HCT116 (cell line): ENCODE data around the gene CERCAM.

ENCODE experiments used
- RAD21 ChIP-seq: IDR thresholded peaks from 2 replicates; pipeline ENCODE4 v1.6.1; 2012; ENCODE audit warnings: low read depth, mild to moderate bottlenecking
- SRF ChIP-seq: IDR thresholded peaks from 2 replicates; pipeline ENCODE4 v1.6.1; 2012; ENCODE audit warnings: low read depth
- ZFX ChIP-seq: fragments of 450-650 bp; IDR thresholded peaks from 2 replicates; pipeline ENCODE4 v1.6.1; 2017
- TF ChIP-seq, protein P1 (sequence below), 3 experiments: fragments of 200-600 bp in 1 of 3; sonication (generic) in 1 of 3; IDR thresholded peaks in 2 of 3; conservative IDR thresholded peaks in 1 of 3; 2 replicates each; pipeline ENCODE4 v1.5.1; 2012 to 2017; ENCODE audit warnings: low read depth in 2 of 3, low read length in 2 of 3, antibody characterized with exemption in 1 of 3, borderline replicate concordance in 1 of 3, control low read depth in 1 of 3, mild to moderate bottlenecking in 1 of 3, mixed read lengths in 1 of 3, mixed run types in 1 of 3, moderate library complexity in 1 of 3; ENCODE audit not compliant: insufficient read depth in 1 of 3
- TF ChIP-seq, protein P2 (sequence below): IDR thresholded peaks from 2 replicates; pipeline ENCODE4 v1.6.1; 2012; ENCODE audit warnings: low read depth

DNA sequence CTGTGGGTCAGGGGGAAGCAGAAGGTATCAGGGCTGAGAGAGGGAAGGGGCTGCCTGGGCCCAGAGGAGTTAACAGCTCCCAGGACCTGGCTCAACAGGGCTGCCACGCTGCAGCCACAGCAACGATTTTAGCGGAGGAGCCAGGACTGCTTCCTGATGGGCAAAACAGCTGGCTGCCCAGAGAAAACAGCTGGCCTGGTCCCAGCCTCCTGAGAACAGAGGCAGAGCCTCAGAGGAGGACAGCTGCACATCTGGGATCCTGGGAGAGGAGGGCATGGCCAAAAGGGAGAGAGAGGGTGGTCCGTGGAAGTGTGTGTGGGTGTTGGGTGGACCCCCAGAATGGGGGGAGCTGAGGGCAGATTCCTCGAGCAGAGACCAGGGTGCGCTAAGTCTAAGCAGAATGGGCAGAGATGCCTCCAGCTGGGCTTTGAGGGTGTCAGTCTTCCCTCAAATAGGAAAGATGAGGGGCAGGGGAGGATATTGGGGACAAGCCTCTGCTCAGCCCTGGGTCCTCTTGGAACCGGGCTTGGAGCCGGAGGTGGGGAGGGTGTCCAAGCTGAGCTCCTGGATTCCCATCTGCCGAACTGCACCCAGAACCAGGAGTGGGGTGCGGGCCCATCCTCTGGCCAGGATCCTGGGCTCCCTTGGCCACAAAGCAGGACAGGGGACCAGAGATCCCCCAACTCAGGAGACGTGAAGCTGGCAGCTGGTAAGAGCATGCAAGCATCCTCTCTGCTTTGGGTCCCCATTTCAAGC lies 9.1 kb upstream of the CERCAM start:
- TF ChIP-seq, protein P1, sequence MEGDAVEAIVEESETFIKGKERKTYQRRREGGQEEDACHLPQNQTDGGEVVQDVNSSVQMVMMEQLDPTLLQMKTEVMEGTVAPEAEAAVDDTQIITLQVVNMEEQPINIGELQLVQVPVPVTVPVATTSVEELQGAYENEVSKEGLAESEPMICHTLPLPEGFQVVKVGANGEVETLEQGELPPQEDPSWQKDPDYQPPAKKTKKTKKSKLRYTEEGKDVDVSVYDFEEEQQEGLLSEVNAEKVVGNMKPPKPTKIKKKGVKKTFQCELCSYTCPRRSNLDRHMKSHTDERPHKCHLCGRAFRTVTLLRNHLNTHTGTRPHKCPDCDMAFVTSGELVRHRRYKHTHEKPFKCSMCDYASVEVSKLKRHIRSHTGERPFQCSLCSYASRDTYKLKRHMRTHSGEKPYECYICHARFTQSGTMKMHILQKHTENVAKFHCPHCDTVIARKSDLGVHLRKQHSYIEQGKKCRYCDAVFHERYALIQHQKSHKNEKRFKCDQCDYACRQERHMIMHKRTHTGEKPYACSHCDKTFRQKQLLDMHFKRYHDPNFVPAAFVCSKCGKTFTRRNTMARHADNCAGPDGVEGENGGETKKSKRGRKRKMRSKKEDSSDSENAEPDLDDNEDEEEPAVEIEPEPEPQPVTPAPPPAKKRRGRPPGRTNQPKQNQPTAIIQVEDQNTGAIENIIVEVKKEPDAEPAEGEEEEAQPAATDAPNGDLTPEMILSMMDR (IDR thresholded peaks at IDR 0.05 in 2 of 3, conservative IDR thresholded peaks at IDR 0.05 in 1 of 3; ENCODE audit: borderline replicate concordance in 1 of 3, insufficient read depth in 1 of 3, low read depth in 2 of 3, low read length in 2 of 3) = no peak
- no peak for TF ChIP-seq RAD21
- TF ChIP-seq, protein P2, sequence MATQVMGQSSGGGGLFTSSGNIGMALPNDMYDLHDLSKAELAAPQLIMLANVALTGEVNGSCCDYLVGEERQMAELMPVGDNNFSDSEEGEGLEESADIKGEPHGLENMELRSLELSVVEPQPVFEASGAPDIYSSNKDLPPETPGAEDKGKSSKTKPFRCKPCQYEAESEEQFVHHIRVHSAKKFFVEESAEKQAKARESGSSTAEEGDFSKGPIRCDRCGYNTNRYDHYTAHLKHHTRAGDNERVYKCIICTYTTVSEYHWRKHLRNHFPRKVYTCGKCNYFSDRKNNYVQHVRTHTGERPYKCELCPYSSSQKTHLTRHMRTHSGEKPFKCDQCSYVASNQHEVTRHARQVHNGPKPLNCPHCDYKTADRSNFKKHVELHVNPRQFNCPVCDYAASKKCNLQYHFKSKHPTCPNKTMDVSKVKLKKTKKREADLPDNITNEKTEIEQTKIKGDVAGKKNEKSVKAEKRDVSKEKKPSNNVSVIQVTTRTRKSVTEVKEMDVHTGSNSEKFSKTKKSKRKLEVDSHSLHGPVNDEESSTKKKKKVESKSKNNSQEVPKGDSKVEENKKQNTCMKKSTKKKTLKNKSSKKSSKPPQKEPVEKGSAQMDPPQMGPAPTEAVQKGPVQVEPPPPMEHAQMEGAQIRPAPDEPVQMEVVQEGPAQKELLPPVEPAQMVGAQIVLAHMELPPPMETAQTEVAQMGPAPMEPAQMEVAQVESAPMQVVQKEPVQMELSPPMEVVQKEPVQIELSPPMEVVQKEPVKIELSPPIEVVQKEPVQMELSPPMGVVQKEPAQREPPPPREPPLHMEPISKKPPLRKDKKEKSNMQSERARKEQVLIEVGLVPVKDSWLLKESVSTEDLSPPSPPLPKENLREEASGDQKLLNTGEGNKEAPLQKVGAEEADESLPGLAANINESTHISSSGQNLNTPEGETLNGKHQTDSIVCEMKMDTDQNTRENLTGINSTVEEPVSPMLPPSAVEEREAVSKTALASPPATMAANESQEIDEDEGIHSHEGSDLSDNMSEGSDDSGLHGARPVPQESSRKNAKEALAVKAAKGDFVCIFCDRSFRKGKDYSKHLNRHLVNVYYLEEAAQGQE = no peak
- TF ChIP-seq ZFX = no peak
- TF ChIP-seq SRF = no peak
